ENCODE results near the gene ACOT9.

GRCh38 chrX:23659339-23659738, 83.7 kb downstream of the ACOT9 start:
- TF ChIP-seq POLR2A (IDR thresholded peaks at IDR 0.05) (no peak), CTCF (IDR thresholded peaks at IDR 0.05) (no peak)

All from ovary (tissue), 3 donors.